ENCODE measurements around the gene RPL13A.

The RPL13A gene

DNA sequence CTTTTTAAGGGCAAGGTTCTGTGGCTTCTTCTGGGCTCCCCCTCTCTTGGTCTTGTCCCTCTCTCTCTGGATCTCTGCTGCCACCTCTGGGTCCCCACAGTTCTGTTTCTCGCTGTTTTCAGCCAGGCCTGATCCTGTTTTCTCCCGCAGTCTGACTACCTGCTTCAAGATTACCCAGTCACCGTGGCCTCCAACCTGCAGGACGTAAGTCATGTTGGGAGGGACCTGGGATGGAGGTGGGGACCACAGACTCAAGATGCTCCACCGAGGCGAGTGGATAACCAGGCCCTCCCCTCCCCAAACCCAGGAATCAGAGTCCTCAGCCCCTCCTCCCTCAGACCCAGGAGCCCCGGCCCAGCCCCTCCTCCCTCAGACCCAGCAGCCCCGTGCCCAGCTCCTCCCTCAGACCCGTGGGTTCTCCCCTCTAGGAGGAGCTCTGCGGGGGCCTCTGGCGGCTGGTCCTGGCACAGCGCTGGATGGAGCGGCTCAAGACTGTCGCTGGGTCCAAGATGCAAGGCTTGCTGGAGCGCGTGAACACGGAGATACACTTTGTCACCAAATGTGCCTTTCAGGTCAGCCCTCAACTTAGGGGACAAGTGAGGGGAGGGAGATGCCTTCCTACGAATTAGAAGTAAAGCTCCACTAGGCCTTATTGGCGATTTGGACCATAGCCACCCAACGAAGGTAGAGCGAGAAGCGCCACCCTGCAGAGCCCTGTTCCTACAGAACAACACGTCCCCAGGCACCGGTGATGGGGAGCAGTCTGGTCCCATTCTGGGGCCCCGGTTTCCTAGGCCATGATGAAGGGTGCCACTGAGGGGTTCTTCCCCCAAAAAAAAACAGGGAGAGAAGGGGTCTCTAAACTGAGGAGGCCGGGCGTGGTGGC, 11.2 kb upstream of the RPL13A start:
- in situ Hi-C loops (cut with MboI; ENCODE audit: low pct_unique_long_range_greater_than_20kb, low sequenced_read_pairs): no loop called here
- DNase-seq: peak; percentile 59

DNA sequence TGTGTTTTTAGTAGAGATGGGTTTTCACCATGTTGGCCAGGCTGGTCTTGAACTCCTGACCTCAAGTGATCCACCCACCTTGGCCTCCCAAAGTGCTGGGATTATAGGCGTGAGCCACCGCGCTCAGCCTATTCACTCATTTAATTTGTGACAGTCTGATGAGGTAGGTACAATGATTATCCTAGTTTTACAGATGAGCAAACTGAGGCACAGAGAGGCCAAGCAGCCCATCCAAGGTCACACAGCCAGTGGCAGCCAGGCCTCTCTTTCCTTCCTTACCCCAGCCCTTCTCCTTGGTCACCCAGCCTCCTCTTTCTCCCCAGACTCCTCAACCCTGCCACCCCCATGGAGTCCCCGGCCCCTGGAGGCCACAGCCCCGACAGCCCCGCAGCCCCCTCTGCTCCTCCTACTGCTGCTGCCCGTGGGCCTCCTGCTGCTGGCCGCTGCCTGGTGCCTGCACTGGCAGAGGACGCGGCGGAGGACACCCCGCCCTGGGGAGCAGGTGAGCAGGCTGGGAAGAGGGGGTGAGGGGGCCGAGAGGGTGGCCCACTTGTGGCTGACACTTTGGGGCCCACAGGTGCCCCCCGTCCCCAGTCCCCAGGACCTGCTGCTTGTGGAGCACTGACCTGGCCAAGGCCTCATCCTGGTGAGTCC, 7.3 kb upstream of the RPL13A start:
- in situ Hi-C loops (cut with MboI; ENCODE audit: low pct_unique_long_range_greater_than_20kb, low sequenced_read_pairs): no loop called here

GRCh38 chr19:49481020-49481683, 6.3 kb upstream of the RPL13A start:
- in situ Hi-C loops (cut with MboI; ENCODE audit: low pct_unique_long_range_greater_than_20kb, low sequenced_read_pairs): no loop called here
- DNase-seq: no peak

More for the DNA sequence above, 7.3 kb upstream of the RPL13A start:
- DNase-seq: no peak

GRCh38 chr19:49486232-49486631, 1.2 kb upstream of the RPL13A start:
- in situ Hi-C loops (cut with MboI; ENCODE audit: low pct_unique_long_range_greater_than_20kb, low sequenced_read_pairs): no loop called here
- DNase-seq: no peak

DNA sequence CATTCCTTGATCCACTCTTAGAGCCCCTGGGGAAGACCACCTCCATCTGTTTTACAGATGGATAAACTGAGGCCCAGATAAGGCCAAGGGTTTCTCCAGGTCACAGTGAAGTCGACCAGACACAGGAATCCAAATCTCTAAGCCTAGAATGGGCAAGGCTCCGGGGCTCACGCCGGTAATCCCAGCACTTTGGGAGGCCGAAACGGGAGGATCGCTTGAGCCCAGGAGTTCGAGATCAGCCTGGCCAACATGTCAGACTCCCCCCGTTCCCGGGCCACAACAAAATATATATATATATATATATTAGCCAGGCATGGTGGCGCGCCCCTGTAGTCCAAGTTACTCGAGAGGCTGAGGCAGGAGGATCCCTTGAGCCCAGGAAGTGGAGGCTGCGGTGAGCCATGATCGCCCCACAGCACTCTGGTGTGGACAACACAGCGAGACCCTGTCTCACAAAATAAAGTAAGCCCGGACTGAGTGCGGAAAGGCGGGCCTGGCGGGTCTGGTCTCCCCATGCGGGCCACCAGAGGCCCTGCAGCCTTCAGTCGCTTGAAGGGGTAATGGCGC, 615 bp upstream of the RPL13A start:
- DNase-seq: no peak
- in situ Hi-C loops (cut with MboI; ENCODE audit: low pct_unique_long_range_greater_than_20kb, low sequenced_read_pairs): no loop called here

DNA sequence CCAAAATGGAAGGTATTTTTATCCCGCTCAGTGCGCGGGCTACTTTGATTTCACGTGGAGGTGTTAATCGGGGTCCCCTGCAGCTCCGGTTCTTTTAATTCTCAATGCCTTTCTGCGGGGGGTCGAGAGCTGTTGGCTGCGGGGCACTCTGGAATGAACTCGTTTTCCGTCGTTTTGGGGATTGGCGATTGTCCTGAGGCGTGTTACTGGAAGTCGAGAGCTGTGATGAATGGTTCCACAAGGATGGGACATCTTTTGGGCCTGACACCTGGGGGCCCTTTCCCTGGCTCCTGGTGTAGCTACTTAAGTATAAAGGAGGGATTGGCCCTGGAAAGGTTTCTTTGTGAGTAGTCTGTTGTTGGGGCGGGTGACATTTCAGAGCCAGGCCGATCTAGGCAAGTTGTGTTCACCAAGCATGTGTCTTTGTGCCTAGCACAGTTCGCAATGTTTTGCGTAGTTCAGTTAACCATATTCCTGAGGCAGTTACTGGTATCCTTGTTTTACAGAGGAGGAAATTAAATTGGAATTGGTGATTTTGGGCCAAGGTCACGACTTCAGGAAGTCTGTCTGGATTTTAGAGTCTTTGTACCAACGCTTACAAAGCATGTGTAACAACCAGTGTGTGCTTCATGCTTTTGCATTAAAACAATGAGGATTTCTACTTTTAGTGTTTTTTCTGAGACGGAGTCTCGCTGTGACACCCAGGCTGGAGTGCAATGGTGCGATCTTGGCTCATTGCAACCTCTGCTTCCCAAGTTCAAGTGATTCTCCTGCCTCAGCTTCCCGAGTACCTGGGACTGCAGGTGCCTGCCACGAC, 846 bp downstream of the RPL13A start:
- peak; percentile 26 for DNase-seq
- in situ Hi-C loops (cut with MboI; ENCODE audit: low pct_unique_long_range_greater_than_20kb, low sequenced_read_pairs): no loop called here

- in situ Hi-C loops (cut with MboI; ENCODE audit: low pct_unique_long_range_greater_than_20kb, low sequenced_read_pairs): no loop called here
- no peak for DNase-seq
Observed at GRCh38 chr19:49488863-49489537, 1.6 kb downstream of the RPL13A start.

GRCh38 chr19:49489601-49490167, 2.3 kb downstream of the RPL13A start:
- DNase-seq: no peak
- in situ Hi-C loops (cut with MboI; ENCODE audit: low pct_unique_long_range_greater_than_20kb, low sequenced_read_pairs): no loop called here

GRCh38 chr19:49490287-49491029, 3.0 kb downstream of the RPL13A start:
- in situ Hi-C loops (cut with MboI; ENCODE audit: low pct_unique_long_range_greater_than_20kb, low sequenced_read_pairs): no loop called here
- no peak for DNase-seq

DNA sequence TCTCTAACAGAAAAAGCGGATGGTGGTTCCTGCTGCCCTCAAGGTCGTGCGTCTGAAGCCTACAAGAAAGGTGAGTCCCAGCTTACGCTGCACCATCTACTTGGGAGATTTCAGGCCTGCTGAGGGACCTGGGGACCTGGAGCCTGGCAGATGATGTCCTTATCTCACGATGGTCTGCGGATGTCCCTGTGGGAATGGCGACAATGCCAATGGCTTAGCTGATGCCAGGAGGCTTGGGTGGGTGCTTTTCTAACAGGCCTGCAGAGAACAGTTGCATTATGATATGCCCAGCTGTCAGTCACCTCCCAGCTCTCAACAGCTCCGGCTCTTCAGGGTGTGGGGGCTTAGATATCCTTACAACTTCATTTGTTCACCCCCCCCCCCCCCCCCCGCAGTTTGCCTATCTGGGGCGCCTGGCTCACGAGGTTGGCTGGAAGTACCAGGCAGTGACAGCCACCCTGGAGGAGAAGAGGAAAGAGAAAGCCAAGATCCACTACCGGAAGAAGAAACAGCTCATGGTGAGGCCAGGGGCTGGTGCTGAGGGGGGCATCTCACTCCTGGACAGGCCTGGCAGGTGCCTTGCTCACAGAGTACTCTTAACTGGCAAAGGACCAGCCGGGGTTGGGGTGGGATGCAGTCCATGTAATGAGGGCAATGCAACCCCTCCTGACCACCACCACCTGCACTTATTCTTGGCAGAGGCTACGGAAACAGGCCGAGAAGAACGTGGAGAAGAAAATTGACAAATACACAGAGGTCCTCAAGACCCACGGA, 3.8 kb downstream of the RPL13A start:
- DNase-seq: no peak
- in situ Hi-C loops (cut with MboI; ENCODE audit: low pct_unique_long_range_greater_than_20kb, low sequenced_read_pairs): no loop called here

DNA sequence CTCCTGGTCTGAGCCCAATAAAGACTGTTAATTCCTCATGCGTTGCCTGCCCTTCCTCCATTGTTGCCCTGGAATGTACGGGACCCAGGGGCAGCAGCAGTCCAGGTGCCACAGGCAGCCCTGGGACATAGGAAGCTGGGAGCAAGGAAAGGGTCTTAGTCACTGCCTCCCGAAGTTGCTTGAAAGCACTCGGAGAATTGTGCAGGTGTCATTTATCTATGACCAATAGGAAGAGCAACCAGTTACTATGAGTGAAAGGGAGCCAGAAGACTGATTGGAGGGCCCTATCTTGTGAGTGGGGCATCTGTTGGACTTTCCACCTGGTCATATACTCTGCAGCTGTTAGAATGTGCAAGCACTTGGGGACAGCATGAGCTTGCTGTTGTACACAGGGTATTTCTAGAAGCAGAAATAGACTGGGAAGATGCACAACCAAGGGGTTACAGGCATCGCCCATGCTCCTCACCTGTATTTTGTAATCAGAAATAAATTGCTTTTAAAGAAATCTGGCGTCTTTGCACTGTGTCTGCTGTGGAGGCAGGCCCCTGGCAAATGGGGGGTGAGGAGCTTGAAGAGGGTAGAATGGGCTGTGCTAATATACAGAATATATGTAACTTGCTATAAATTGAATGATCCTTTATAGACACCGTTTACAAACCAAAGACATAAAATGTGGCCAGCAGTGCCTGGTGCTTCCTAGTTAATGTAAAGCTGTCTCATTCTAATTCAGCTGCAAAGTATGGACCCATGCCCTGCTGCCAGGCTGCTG, 4.6 kb downstream of the RPL13A start:
- in situ Hi-C loops (cut with MboI; ENCODE audit: low pct_unique_long_range_greater_than_20kb, low sequenced_read_pairs): no loop called here
- no peak for DNase-seq

DNA sequence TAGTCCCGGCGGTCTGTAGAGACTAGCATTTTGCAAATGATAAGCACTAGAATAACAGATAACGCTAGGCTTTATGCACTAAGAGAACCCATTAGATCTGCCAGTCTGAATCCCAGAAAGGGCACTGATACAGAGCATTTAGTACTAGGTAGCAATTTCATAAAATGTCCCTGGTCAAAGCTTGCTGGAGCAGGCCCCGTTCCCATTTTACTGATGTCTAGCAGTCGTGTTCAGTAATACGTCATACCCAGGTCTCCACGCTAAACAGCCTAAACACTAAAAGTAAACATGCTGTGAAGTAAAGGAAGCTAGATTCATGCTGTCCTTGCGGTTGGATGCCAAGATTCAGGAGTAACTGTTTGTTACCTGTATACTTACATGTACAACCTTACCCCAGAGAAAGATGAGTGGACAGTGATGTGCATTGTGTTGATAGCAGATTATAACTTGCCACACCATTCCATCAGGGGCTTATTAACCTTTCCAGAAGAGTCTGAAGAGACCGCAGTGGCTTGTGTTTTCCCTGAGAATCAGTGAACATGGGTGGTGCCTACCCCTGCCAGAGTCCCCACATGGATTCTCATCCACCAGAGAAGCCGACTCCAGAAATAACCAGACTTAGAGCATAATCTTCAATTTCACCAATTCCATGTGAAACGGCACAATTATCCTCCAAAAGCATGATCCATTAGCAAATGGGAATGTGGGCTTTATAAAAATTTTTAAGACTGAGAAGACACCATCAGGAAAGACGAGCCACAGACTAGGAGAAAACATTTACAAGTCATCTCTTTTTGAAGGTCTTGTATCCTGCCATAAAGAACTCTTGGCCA, 5.4 kb downstream of the RPL13A start:
- DNase-seq: peak; percentile 66
- in situ Hi-C loops (cut with MboI; ENCODE audit: low pct_unique_long_range_greater_than_20kb, low sequenced_read_pairs): no loop called here

GRCh38 chr19:49496574-49497008, 9.2 kb downstream of the RPL13A start:
- in situ Hi-C loops (cut with MboI; ENCODE audit: low pct_unique_long_range_greater_than_20kb, low sequenced_read_pairs): no loop called here

GRCh38 chr19:49497047-49497788, 9.8 kb downstream of the RPL13A start:
- in situ Hi-C loops (cut with MboI; ENCODE audit: low pct_unique_long_range_greater_than_20kb, low sequenced_read_pairs): no loop called here
- peak; percentile 82 for DNase-seq

More at GRCh38 chr19:49496574-49497008, 9.2 kb downstream of the RPL13A start:
- no peak for DNase-seq

DNA sequence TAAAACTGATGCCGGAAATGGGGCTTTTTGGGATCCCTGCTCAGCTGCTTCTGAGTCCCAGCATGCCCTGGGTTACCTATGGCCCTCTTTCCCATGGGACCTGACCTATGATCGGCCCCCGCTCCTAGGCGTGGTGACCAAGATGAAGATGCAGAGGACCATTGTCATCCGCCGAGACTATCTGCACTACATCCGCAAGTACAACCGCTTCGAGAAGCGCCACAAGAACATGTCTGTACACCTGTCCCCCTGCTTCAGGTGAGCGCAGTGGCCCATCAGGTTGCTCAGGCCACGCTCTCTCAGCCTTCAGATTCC, 10.3 kb downstream of the RPL13A start:
- in situ Hi-C loops (cut with MboI; ENCODE audit: low pct_unique_long_range_greater_than_20kb, low sequenced_read_pairs): no loop called here
- no peak for DNase-seq

Measured in KBM-7 (cell line).